ENCODE measurements around the gene SORL1.

DNA sequence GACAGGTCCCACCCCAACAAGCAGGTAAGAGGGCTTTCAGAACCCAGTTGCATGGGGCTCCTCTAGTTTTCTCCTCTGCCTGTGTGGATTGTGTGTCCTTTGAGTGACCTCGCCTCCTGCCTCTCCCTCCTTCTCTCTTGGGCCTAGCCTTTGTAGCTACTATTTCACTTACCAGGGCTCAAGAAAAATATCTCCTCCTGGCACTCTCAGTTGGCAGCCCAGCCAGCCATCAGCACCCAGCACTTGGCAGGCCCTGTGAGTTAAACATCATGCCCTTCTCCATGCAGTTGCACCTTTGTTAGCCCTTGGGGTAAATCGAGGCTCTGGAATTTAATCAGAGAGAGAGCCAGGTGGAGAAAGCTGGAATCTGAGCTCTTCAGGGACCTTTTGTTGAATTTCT, 36.1 kb downstream of the SORL1 start:
- TF ChIP-seq, protein P1, sequence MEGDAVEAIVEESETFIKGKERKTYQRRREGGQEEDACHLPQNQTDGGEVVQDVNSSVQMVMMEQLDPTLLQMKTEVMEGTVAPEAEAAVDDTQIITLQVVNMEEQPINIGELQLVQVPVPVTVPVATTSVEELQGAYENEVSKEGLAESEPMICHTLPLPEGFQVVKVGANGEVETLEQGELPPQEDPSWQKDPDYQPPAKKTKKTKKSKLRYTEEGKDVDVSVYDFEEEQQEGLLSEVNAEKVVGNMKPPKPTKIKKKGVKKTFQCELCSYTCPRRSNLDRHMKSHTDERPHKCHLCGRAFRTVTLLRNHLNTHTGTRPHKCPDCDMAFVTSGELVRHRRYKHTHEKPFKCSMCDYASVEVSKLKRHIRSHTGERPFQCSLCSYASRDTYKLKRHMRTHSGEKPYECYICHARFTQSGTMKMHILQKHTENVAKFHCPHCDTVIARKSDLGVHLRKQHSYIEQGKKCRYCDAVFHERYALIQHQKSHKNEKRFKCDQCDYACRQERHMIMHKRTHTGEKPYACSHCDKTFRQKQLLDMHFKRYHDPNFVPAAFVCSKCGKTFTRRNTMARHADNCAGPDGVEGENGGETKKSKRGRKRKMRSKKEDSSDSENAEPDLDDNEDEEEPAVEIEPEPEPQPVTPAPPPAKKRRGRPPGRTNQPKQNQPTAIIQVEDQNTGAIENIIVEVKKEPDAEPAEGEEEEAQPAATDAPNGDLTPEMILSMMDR (IDR thresholded peaks at IDR 0.05) = no peak
- TF ChIP-seq POLR2A (IDR thresholded peaks at IDR 0.05) = no peak

Measured in testis (tissue), 2 donors.